GM23338 (cell line): ENCODE results near the gene CFAP70. TPM values are rescaled to one million over a fixed set of nuclear protein-coding genes. Genes with fewer than 3 reads are reported as not detected.

ENCODE experiments used
- ATAC-seq: fragments of 200-7000 bp; cut with Tn5 transposase; 3 replicates; pipeline ENCODE4 v1.9.1; 2020
- DNase-seq: peaks from one replicate; pipeline ENCODE4 v3.0.0-alpha.2; 2015; ENCODE audit warnings: low spot score
- H2AFZ ChIP-seq: fragments of 200-600 bp; sonication (generic); 2 replicates; pipeline ENCODE4 v1.8.0; 2016; ENCODE audit warnings: antibody characterized with exemption, mild to moderate bottlenecking, moderate library complexity
- H3F3A ChIP-seq: fragments of 200-600 bp; sonication (generic); replicated peaks from 2 replicates; pipeline ENCODE4 v1.8.0; 2017; ENCODE audit warnings: antibody characterized with exemption, mixed run types, low read depth
- H3K27ac ChIP-seq: fragments of 200-600 bp; sonication (generic); 2 replicates; pipeline ENCODE4 v1.6.1; 2016; ENCODE audit warnings: low read depth
- H3K27me3 ChIP-seq: fragments of 200-600 bp; sonication (generic); 2 replicates; pipeline ENCODE4 v1.8.0; 2016; ENCODE audit warnings: mild to moderate bottlenecking, mixed run types, moderate library complexity; ENCODE audit not compliant: insufficient read depth
- H3K36me3 ChIP-seq: fragments of 200-600 bp; sonication (generic); 2 replicates; pipeline ENCODE4 v1.8.0; 2016; ENCODE audit warnings: mild to moderate bottlenecking; ENCODE audit not compliant: insufficient read depth
- H3K4me1 ChIP-seq: fragments of 200-600 bp; sonication (generic); 2 replicates; pipeline ENCODE4 v1.8.0; 2016; ENCODE audit warnings: mild to moderate bottlenecking, moderate library complexity; ENCODE audit not compliant: insufficient read depth
- H3K4me2 ChIP-seq: fragments of 200-600 bp; sonication (generic); 2 replicates; pipeline ENCODE4 v1.7.1; 2017; ENCODE audit warnings: mixed run types
- H3K4me3 ChIP-seq: fragments of 200-600 bp; sonication (generic); 2 replicates; pipeline ENCODE4 v1.6.1; 2016; ENCODE audit warnings: mixed run types
- H3K79me2 ChIP-seq: fragments of 200-600 bp; sonication (generic); replicated peaks from 2 replicates; pipeline ENCODE4 v1.8.0; 2017; ENCODE audit warnings: mild to moderate bottlenecking; ENCODE audit not compliant: insufficient read depth
- H3K9me2 ChIP-seq: fragments of 200-600 bp; sonication (generic); 2 replicates; pipeline ENCODE4 v1.8.0; 2017; ENCODE audit not compliant: insufficient read depth
- H4K20me1 ChIP-seq: fragments of 200-600 bp; sonication (generic); replicated peaks from 2 replicates; pipeline ENCODE4 v1.8.0; 2017; ENCODE audit warnings: mild to moderate bottlenecking; ENCODE audit not compliant: insufficient read depth
- H3K27ac Mint-ChIP-seq: 2 replicates; pipeline ENCODE4 v1.8.0; 2020; ENCODE audit warnings: inconsistent platforms, mild to moderate bottlenecking, moderate library complexity, mixed read lengths
- H3K27me3 Mint-ChIP-seq: 3 replicates; pipeline ENCODE4 v1.8.0; 2022; ENCODE audit warnings: low read depth, mild to moderate bottlenecking, moderate library complexity, mixed read lengths, inconsistent platforms; ENCODE audit not compliant: insufficient read depth, poor library complexity
- H3K36me3 Mint-ChIP-seq: 3 replicates; pipeline ENCODE4 v1.8.0; 2021; ENCODE audit warnings: low read depth, mild to moderate bottlenecking, inconsistent platforms, moderate library complexity, mixed read lengths
- H3K4me1 Mint-ChIP-seq: 3 replicates; pipeline ENCODE4 v1.8.0; 2020; ENCODE audit warnings: mild to moderate bottlenecking, inconsistent platforms, mixed read lengths
- H3K4me3 Mint-ChIP-seq: 3 replicates; pipeline ENCODE4 v1.8.0; 2021; ENCODE audit warnings: moderate library complexity, mild to moderate bottlenecking, inconsistent platforms, mixed read lengths
- H3K9me3 Mint-ChIP-seq: 3 replicates; pipeline ENCODE4 v1.8.0; 2020; ENCODE audit warnings: moderate library complexity, mild to moderate bottlenecking, inconsistent platforms, mixed read lengths
- CREB1 ChIP-seq: fragments of 250-450 bp; sonication (Bioruptor Pico); IDR thresholded peaks from 2 replicates; pipeline ENCODE4 v1.5.0; 2020; ENCODE audit warnings: low read depth, mild to moderate bottlenecking, moderate library complexity
- CTCF ChIP-seq, 2 experiments: fragments of 200-600 bp in 1 of 2; sonication (generic) in 1 of 2; conservative IDR thresholded peaks; 2 replicates each; pipeline versions ENCODE4 v1.5.1 to v1.6.1; 2016 to 2017; ENCODE audit warnings: antibody characterized with exemption in 2 of 2, low read depth in 2 of 2, mild to moderate bottlenecking in 2 of 2, moderate library complexity in 1 of 2
- ETS1 ChIP-seq: IDR thresholded peaks from 2 replicates; pipeline ENCODE4 v1.6.1; 2016; ENCODE audit warnings: antibody characterized with exemption
- EZH2 ChIP-seq: fragments of 200-600 bp; sonication (generic); IDR thresholded peaks from one replicate; pipeline ENCODE4 v1.8.0; 2017; ENCODE audit warnings: antibody characterized with exemption, mild to moderate bottlenecking, low read depth; ENCODE audit not compliant: unreplicated experiment
- JUNB ChIP-seq: IDR thresholded peaks from one replicate; pipeline ENCODE4 v1.6.1; 2016; ENCODE audit warnings: antibody characterized with exemption; ENCODE audit not compliant: unreplicated experiment
- POLR2AphosphoS5 ChIP-seq: IDR thresholded peaks from 2 replicates; pipeline ENCODE4 v1.6.1; 2016; ENCODE audit warnings: antibody characterized with exemption, low read depth
- REST ChIP-seq: IDR thresholded peaks from one replicate; pipeline ENCODE4 v1.6.1; 2018; ENCODE audit warnings: antibody characterized with exemption; ENCODE audit not compliant: unreplicated experiment
- STAT1 ChIP-seq: IDR thresholded peaks from one replicate; pipeline ENCODE4 v1.6.1; 2016; ENCODE audit warnings: antibody characterized with exemption; ENCODE audit not compliant: unreplicated experiment
- ZNF114 ChIP-seq: fragments of 250-450 bp; sonication (Bioruptor Pico); IDR thresholded peaks from 2 replicates; pipeline ENCODE4 v1.5.0; 2020; ENCODE audit warnings: mild to moderate bottlenecking, moderate library complexity
- ZNF331 ChIP-seq: fragments of 250-450 bp; sonication (Bioruptor Pico); IDR thresholded peaks from 2 replicates; pipeline ENCODE4 v1.5.0; 2020; ENCODE audit warnings: low read depth, mild to moderate bottlenecking, moderate library complexity
- polyA plus RNA-seq: library from polyadenylated mRNA; unstranded; fragments of >200 nt; fragmentation: Nextera tagmentation; extraction: Ambion mirVana; gene quantifications from 2 replicates; pipeline ENCODE4 v1.2.1, GENCODE V29; 2016
- total RNA-seq: library from RNA; depleted of rRNA; stranded (reverse); fragments of >200 nt; shearing (Covaris generic); gene quantifications from 2 replicates; pipeline ENCODE4 v1.2.3, GENCODE V29; 2014

CFAP70 gene
- total and polyA plus RNA-seq, 2 experiments from 2014 or later: 0.17 to 0.24 TPM

- H3K4me3 Mint-ChIP-seq: no peak overlapping the region
- no peaks in the 10 kb centered on the region for H3K4me1 Mint-ChIP-seq
- H3K4me3 ChIP-seq: no peak overlapping the region
- H3K36me3 Mint-ChIP-seq: no peaks in the 10 kb centered on the region
- no peak for ATAC-seq
- no peaks in the 10 kb centered on the region for H3K79me2 ChIP-seq
- TF ChIP-seq ETS1 (no peak), ZNF331 (CRISPR knock-in tag) (no peak), POLR2AphosphoS5 (no peak), CREB1 (CRISPR knock-in tag) (no peak), CTCF (conservative IDR thresholded peaks at IDR 0.05; ENCODE audit: low read depth in 2 of 2) (no peak), STAT1 (no peak), EZH2 (no peak), ZNF114 (no peak), JUNB (no peak), REST (no peak)
- no peak overlapping the region for H3K4me2 ChIP-seq
- H3K27ac Mint-ChIP-seq: no peak overlapping the region
- no peak overlapping the region for H2AFZ ChIP-seq
- DNase-seq: no peak
- H3K27ac ChIP-seq: no peak overlapping the region
- no peaks in the 10 kb centered on the region for H3K9me2 ChIP-seq
- H3K27me3 ChIP-seq: no peaks in the 10 kb centered on the region
- H4K20me1 ChIP-seq: no peaks in the 10 kb centered on the region
- H3K27me3 Mint-ChIP-seq: no peaks in the 10 kb centered on the region
- H3K4me1 ChIP-seq: no peaks in the 10 kb centered on the region
- no peaks in the 10 kb centered on the region; the same call in 1 of the 3 replicates for H3K9me3 Mint-ChIP-seq
- H3F3A ChIP-seq: no peaks in the 10 kb centered on the region
- H3K36me3 ChIP-seq: no peaks in the 10 kb centered on the region; the same call in 1 of the 2 replicates
Observed at GRCh38 chr10:73264423-73264822, 94.2 kb downstream of the CFAP70 start.
